IMR-90 (cell line): ENCODE data around the gene PDCL3. TPM values are rescaled to one million over a fixed set of nuclear protein-coding genes. Genes with fewer than 3 reads are reported as not detected.

Experiments used
- ATAC-seq: fragments of 200-7000 bp; cut with Tn5 transposase; 2 replicates; pipeline ENCODE4 v1.9.1; 2020; ENCODE audit warnings: low read depth, mild to moderate bottlenecking, moderate library complexity
- BruUV-seq: library from RNA; stranded (reverse); fragments of 400-500 nt; replicated peaks from 2 replicates; lab custom pipeline; 2021; lab: Mats Ljungman, UMichigan
- CTCF ChIA-PET: fragments of 300-600 bp; formaldehyde crosslinking; extraction: SDS; loops from one replicate; lab custom pipeline; 2021; ENCODE audit warnings: antibody characterized with exemption; lab: Yijun Ruan, JAX
- POLR2A ChIA-PET: fragments of 300-600 bp; sonication (Branson Sonifier 250); formaldehyde crosslinking; loops from one replicate; lab custom pipeline; 2022; ENCODE audit warnings: antibody characterized with exemption; ENCODE audit not compliant: unreplicated experiment; lab: Charles Lee
- DNase-seq: peaks from one replicate; pipeline ENCODE4 v3.0.0; 2013
- H2AFZ ChIP-seq: replicated peaks from 2 replicates; pipeline ENCODE3; 2013; ENCODE audit warnings: low read length, mild to moderate bottlenecking; ENCODE audit not compliant: poor library complexity
- H2AK5ac ChIP-seq: 2 replicates; pipeline ENCODE4 v1.6.1; 2013; ENCODE audit warnings: low read depth, low read length, inconsistent platforms
- H2AK9ac ChIP-seq: replicated peaks from 2 replicates; pipeline ENCODE3; 2013; ENCODE audit warnings: mild to moderate bottlenecking, low read depth, low read length, moderate library complexity; ENCODE audit not compliant: poor library complexity
- H2BK120ac ChIP-seq: 2 replicates; pipeline ENCODE4 v1.6.1; 2013; ENCODE audit warnings: low read depth, low read length, inconsistent platforms
- H2BK15ac ChIP-seq: 3 replicates; pipeline ENCODE4 v1.6.1; 2013; ENCODE audit warnings: low read depth, low read length, inconsistent platforms
- H2BK20ac ChIP-seq: 2 replicates; pipeline ENCODE4 v1.6.1; 2013; ENCODE audit warnings: low read depth, mild to moderate bottlenecking, inconsistent platforms, low read length, moderate library complexity
- H2BK5ac ChIP-seq: 2 replicates; pipeline ENCODE4 v1.6.1; 2013; ENCODE audit warnings: mild to moderate bottlenecking, low read depth, low read length, inconsistent platforms; ENCODE audit not compliant: poor library complexity, severe bottlenecking
- H3K14ac ChIP-seq: replicated peaks from 2 replicates; pipeline ENCODE4 v1.6.1; 2013; ENCODE audit warnings: low read depth, low read length, inconsistent platforms
- H3K18ac ChIP-seq: 2 replicates; pipeline ENCODE4 v1.6.1; 2013; ENCODE audit warnings: low read depth, low read length, control low read depth
- H3K23ac ChIP-seq: 2 replicates; pipeline ENCODE4 v1.6.1; 2013; ENCODE audit warnings: low read depth, low read length, inconsistent platforms
- H3K27ac ChIP-seq: 2 replicates; pipeline ENCODE4 v1.5.1; 2013; ENCODE audit warnings: mild to moderate bottlenecking, control low read depth, low read length; ENCODE audit not compliant: insufficient read depth
- H3K27me3 ChIP-seq: 2 replicates; pipeline ENCODE4 v1.6.1; 2013; ENCODE audit warnings: low read length; ENCODE audit not compliant: control insufficient read depth, insufficient read depth
- H3K36me3 ChIP-seq: 2 replicates; pipeline ENCODE4 v1.6.1; 2013; ENCODE audit warnings: low read length, mixed read lengths; ENCODE audit not compliant: control insufficient read depth, insufficient read depth
- H3K4ac ChIP-seq: 2 replicates; pipeline ENCODE4 v1.6.1; 2013; ENCODE audit warnings: low read depth, low read length, inconsistent platforms
- H3K4me1 ChIP-seq: 2 replicates; pipeline ENCODE4 v1.6.1; 2013; ENCODE audit warnings: low read length, mixed read lengths; ENCODE audit not compliant: control insufficient read depth, insufficient read depth
- H3K4me2 ChIP-seq: 2 replicates; pipeline ENCODE4 v1.6.1; 2013; ENCODE audit warnings: low read depth, mild to moderate bottlenecking, control low read depth, low read length, moderate library complexity
- H3K4me3 ChIP-seq: 2 replicates; pipeline ENCODE4 v1.5.1; 2013; ENCODE audit warnings: low read depth, mild to moderate bottlenecking, control low read depth, low read length, moderate library complexity; ENCODE audit not compliant: insufficient read depth
- H3K56ac ChIP-seq: 2 replicates; pipeline ENCODE4 v1.6.1; 2013; ENCODE audit warnings: low read length, inconsistent platforms; ENCODE audit not compliant: insufficient read depth; ENCODE audit errors: extremely low read depth
- H3K79me1 ChIP-seq, 2 experiments: 2 replicates each; pipeline ENCODE4 v1.6.1; 2013; ENCODE audit warnings: low read length in 2 of 2, inconsistent platforms in 1 of 2, low read depth in 1 of 2
- H3K9ac ChIP-seq: 2 replicates; pipeline ENCODE4 v1.6.1; 2013; ENCODE audit warnings: low read depth, low read length, control low read depth
- H3K9me1 ChIP-seq: 2 replicates; pipeline ENCODE4 v1.6.1; 2013; ENCODE audit warnings: low read length, inconsistent platforms; ENCODE audit not compliant: insufficient read depth
- H3K9me3 ChIP-seq: 2 replicates; pipeline ENCODE4 v1.6.1; 2013; ENCODE audit warnings: low read length; ENCODE audit not compliant: control insufficient read depth, insufficient read depth
- H4K20me1 ChIP-seq: 2 replicates; pipeline ENCODE4 v1.6.1; 2013; ENCODE audit warnings: low read length, inconsistent platforms; ENCODE audit not compliant: insufficient read depth
- H4K5ac ChIP-seq: 2 replicates; pipeline ENCODE4 v1.6.1; 2013; ENCODE audit warnings: mild to moderate bottlenecking, low read depth, low read length, control low read depth
- H4K8ac ChIP-seq, 2 experiments: 2 replicates each; pipeline ENCODE4 v1.6.1; 2013; ENCODE audit warnings: low read depth in 2 of 2, low read length in 2 of 2, control low read depth in 1 of 2, inconsistent platforms in 1 of 2
- H4K91ac ChIP-seq: 2 replicates; pipeline ENCODE4 v1.6.1; 2013; ENCODE audit warnings: low read depth, low read length, inconsistent platforms; ENCODE audit not compliant: insufficient read depth
- BHLHE40 ChIP-seq: fragments of 150-350 bp; IDR thresholded peaks from 2 replicates; pipeline ENCODE4 v1.6.1; 2016; ENCODE audit warnings: mild to moderate bottlenecking, low read depth, low read length
- CEBPB ChIP-seq: IDR thresholded peaks from 2 replicates; pipeline ENCODE4 v1.6.1; 2012; ENCODE audit warnings: low read depth, low read length, improper control_type of control experiment
- CHD1 ChIP-seq: IDR thresholded peaks from 2 replicates; pipeline ENCODE4 v1.6.1; 2012; ENCODE audit warnings: low read depth, low read length, improper control_type of control experiment
- FOS ChIP-seq: fragments of 150-350 bp; IDR thresholded peaks from 2 replicates; pipeline ENCODE4 v1.6.1; 2016; ENCODE audit warnings: low read depth, low read length
- MAFK ChIP-seq: IDR thresholded peaks from 2 replicates; pipeline ENCODE4 v1.6.1; 2012; ENCODE audit warnings: low read depth, low read length, improper control_type of control experiment
- MAZ ChIP-seq: IDR thresholded peaks from 2 replicates; pipeline ENCODE4 v1.6.1; 2012; ENCODE audit warnings: low read depth, mild to moderate bottlenecking, low read length, improper control_type of control experiment, moderate library complexity, borderline replicate concordance
- MXI1 ChIP-seq: IDR thresholded peaks from 2 replicates; pipeline ENCODE4 v1.6.1; 2012; ENCODE audit warnings: low read depth, mild to moderate bottlenecking, low read length, moderate library complexity, borderline replicate concordance
- NFE2L2 ChIP-seq: fragments of 150-350 bp; IDR thresholded peaks from 2 replicates; pipeline ENCODE4 v1.6.1; 2016; ENCODE audit warnings: low read depth, mild to moderate bottlenecking, low read length
- POLR2A ChIP-seq: IDR thresholded peaks from 2 replicates; pipeline ENCODE4 v1.6.1; 2012; ENCODE audit warnings: mild to moderate bottlenecking, low read depth, low read length
- RAD21 ChIP-seq: IDR thresholded peaks from 2 replicates; pipeline ENCODE4 v1.6.1; 2012; ENCODE audit warnings: low read length, improper control_type of control experiment
- RCOR1 ChIP-seq: IDR thresholded peaks from 2 replicates; pipeline ENCODE4 v1.6.1; 2012; ENCODE audit warnings: mild to moderate bottlenecking, low read length, improper control_type of control experiment; ENCODE audit not compliant: insufficient replicate concordance
- RFX5 ChIP-seq: IDR thresholded peaks from 2 replicates; pipeline ENCODE4 v1.8.0; 2012; ENCODE audit warnings: low read depth, mild to moderate bottlenecking, low read length, moderate library complexity
- SMC3 ChIP-seq: fragments of 150-350 bp; IDR thresholded peaks from 2 replicates; pipeline ENCODE4 v1.6.1; 2016; ENCODE audit warnings: low read depth, mild to moderate bottlenecking, antibody characterized with exemption, low read length, moderate library complexity
- WGBS, 2 experiments: methylation state at CpG; one replicate each; pipeline versions ENCODE4 v1.1.5 to v1.1.7; 2013; ENCODE audit warnings: missing lambda C conversion rate in 2 of 2; ENCODE audit not compliant: insufficient read length in 1 of 2; ENCODE audit errors: extremely low coverage in 2 of 2; 5-methylcytosine and 5-hydroxymethylcytosine counted together
- dilution Hi-C: fragments of 300-500 bp; cut with HindIII; formaldehyde crosslinking; loops from one replicate; pipeline ENCODE4 v1.14.3; 2018; ENCODE audit warnings: low sequenced_read_pairs; ENCODE audit not compliant: unreplicated experiment
- in situ Hi-C: fragments of 300-500 bp; cut with MboI; formaldehyde crosslinking; loops from 3 replicates; pipeline ENCODE4 v1.14.3; 2019; ENCODE audit warnings: low sequenced_read_pairs, inconsistent platforms, mixed read lengths
- intact Hi-C: fragments of 100-400 bp; cut with micrococcal nuclease; formaldehyde crosslinking; loops from 2 replicates; pipeline ENCODE4 v1.10.0; 2022
- polyA plus RNA-seq, 3 experiments: library from polyadenylated mRNA; depleted of rRNA; stranded (reverse); fragments of >200 nt; gene quantifications; 2 replicates each; pipeline ENCODE4 v1.2.3, GENCODE V29; 2012; ENCODE audit warnings: low replicate concordance in 1 of 3
- total RNA-seq: library from RNA; depleted of rRNA; stranded (reverse); fragments of >200 nt; gene quantifications from 2 replicates; pipeline ENCODE4 v1.2.3, GENCODE V29; 2012
- TF ChIP-seq, protein P1 (sequence below): fragments of 150-350 bp; IDR thresholded peaks from 2 replicates; pipeline ENCODE4 v1.6.1; 2017; ENCODE audit warnings: mild to moderate bottlenecking, antibody characterized with exemption, low read length, low read depth
- TF ChIP-seq, protein P2 (sequence below): conservative IDR thresholded peaks from 2 replicates; pipeline ENCODE4 v1.5.1; 2012; ENCODE audit warnings: mild to moderate bottlenecking, low read depth, low read length, improper control_type of control experiment
- TF ChIP-seq, protein P3 (sequence below): fragments of 150-350 bp; IDR thresholded peaks from 2 replicates; pipeline ENCODE4 v1.6.1; 2016; ENCODE audit warnings: low read depth, mild to moderate bottlenecking, low read length, moderate library complexity, borderline replicate concordance

Gene PDCL3
- total and polyA plus RNA-seq, 2 of the 4 experiments (the other 2 are of a cell fraction): 9.5 to 26.4 TPM

DNA sequence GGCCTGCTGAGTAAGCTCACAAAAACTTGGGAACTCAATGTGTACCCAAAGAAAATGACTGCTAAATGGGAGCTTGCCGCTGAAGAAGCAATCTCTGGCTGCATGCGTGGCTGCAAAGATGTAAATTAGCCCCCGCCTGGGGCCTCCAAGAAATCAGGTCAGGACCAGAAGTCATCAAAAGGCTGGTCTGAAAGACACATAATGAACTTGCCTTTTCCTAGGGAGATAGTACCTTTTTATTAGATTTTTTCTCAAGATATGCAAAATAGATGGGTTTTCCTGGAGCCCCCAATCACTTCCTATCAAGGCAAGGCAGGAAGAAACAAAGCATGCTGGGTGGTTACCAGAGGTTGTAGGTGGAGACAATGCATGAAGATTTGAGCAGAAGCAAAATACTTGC is 38.9 kb downstream of the PDCL3 start:
- Histone ChIP-seq H3K36me3 (no peaks in the 10 kb centered on the region), H4K5ac (no peak overlapping the region), H2AK9ac (no peak overlapping the region), H3K56ac (no peak overlapping the region), H3K23ac (no peak overlapping the region), H2AFZ (no peak overlapping the region), H2BK15ac (no peak overlapping the region), H3K4ac (no peak overlapping the region), H3K4me2 (no peak overlapping the region), H2BK20ac (no peak overlapping the region), H3K79me1 (no peaks in the 10 kb centered on the region), H3K14ac (no peak overlapping the region), H3K27me3 (peaks cover under 1% of the 10 kb centered on the region; the same call in 1 of the 2 replicates), H3K9ac (no peak overlapping the region), H4K91ac (no peak overlapping the region), H3K27ac (no peak overlapping the region), H2BK120ac (no peak overlapping the region), H3K9me3 (no peaks in the 10 kb centered on the region), H4K20me1 (no peaks in the 10 kb centered on the region), H3K4me1 (no peaks in the 10 kb centered on the region), H3K18ac (no peak overlapping the region), H3K4me3 (no peak overlapping the region), H3K9me1 (no peaks in the 10 kb centered on the region), H2AK5ac (no peak overlapping the region), H4K8ac (no peak overlapping the region), H2BK5ac (no peak overlapping the region)
- in situ Hi-C loops: loop anchor here (25.0 kb wide), 2 partner anchors 211 to 611 kb away; partner anchors contain the start of gene NPAS2
- DNase-seq (no peak), ATAC-seq (no peak)
- TF ChIP-seq RCOR1: no peak
- TF ChIP-seq RAD21: no peak
- TF ChIP-seq CHD1: no peak
- TF ChIP-seq, protein P1, sequence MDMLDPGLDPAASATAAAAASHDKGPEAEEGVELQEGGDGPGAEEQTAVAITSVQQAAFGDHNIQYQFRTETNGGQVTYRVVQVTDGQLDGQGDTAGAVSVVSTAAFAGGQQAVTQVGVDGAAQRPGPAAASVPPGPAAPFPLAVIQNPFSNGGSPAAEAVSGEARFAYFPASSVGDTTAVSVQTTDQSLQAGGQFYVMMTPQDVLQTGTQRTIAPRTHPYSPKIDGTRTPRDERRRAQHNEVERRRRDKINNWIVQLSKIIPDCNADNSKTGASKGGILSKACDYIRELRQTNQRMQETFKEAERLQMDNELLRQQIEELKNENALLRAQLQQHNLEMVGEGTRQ: no peak
- TF ChIP-seq CEBPB: no peak
- no peak for TF ChIP-seq SMC3
- no peak for TF ChIP-seq POLR2A
- TF ChIP-seq, protein P2, sequence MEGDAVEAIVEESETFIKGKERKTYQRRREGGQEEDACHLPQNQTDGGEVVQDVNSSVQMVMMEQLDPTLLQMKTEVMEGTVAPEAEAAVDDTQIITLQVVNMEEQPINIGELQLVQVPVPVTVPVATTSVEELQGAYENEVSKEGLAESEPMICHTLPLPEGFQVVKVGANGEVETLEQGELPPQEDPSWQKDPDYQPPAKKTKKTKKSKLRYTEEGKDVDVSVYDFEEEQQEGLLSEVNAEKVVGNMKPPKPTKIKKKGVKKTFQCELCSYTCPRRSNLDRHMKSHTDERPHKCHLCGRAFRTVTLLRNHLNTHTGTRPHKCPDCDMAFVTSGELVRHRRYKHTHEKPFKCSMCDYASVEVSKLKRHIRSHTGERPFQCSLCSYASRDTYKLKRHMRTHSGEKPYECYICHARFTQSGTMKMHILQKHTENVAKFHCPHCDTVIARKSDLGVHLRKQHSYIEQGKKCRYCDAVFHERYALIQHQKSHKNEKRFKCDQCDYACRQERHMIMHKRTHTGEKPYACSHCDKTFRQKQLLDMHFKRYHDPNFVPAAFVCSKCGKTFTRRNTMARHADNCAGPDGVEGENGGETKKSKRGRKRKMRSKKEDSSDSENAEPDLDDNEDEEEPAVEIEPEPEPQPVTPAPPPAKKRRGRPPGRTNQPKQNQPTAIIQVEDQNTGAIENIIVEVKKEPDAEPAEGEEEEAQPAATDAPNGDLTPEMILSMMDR: no peak
- no peak for TF ChIP-seq MAZ
- no peak for TF ChIP-seq BHLHE40
- no peak for TF ChIP-seq MAFK
- no peak for TF ChIP-seq FOS
- TF ChIP-seq RFX5: no peak
- TF ChIP-seq, protein P3, sequence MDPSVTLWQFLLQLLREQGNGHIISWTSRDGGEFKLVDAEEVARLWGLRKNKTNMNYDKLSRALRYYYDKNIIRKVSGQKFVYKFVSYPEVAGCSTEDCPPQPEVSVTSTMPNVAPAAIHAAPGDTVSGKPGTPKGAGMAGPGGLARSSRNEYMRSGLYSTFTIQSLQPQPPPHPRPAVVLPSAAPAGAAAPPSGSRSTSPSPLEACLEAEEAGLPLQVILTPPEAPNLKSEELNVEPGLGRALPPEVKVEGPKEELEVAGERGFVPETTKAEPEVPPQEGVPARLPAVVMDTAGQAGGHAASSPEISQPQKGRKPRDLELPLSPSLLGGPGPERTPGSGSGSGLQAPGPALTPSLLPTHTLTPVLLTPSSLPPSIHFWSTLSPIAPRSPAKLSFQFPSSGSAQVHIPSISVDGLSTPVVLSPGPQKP: no peak
- TF ChIP-seq MXI1: no peak
- no peak for TF ChIP-seq NFE2L2
- dilution Hi-C loops: no loop called here
- no TSS peak for BruUV-seq
- ChIA-PET CTCF (no interaction called here), POLR2A (no interaction called here)
- intact Hi-C loops: no loop called here
- WGBS, 2 experiments: no CpG with 5 or more reads among the region's 3 CpGs
